AG08395 (cell line): ENCODE data around the gene HSF2BP.
"Not testable (repeated sequence)": the region's sequence is repeated elsewhere in the genome, so short reads cannot be mapped to it uniquely, and the experiment has no call there.

ENCODE experiments used
- DNase-seq: peaks from one replicate; pipeline ENCODE4 v3.0.0; 2012; ENCODE audit warnings: mixed read lengths, low spot score

Gene HSF2BP

DNA sequence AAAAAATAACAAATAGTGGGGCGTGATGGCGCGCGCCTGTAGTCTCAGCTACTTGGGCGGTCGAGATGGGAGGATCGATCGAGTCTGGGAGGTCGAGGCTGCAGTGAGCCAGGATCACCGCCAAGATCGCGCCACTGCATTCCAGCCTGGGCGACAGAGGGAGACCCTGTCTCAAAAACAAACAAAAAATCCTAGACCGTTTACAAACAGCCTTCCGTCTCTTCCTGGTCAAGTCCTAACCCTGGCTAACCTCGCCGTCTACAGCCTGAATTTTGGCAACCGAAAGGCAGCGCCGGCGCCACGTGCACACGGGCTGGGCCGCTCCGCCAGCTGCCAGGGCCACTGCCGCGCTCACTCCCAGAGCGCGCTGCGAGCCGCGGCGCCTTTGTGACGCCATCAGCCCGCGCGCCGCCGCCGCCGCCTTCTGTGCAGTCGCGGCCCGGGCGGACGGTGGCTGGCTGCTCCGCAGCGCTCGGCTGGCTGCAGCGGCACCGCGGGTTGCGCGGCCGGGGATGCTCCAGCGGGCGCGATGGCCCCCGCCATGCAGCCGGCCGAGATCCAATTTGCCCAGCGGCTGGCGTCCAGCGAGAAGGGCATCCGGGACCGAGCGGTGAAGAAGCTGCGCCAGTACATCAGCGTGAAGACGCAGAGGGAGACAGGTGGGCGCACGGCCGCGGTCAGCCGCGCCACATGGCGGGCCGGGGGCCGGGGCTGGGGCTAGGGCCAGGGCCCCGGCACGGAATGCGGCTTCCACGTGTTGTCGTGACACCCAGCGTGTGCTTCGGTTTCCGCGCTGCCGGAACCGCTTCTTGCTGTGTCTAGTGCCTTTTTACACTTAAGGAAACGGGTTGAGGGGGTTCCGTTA, at the start of gene HSF2BP, which contains the start of gene RRP1B:
HSF2BP (minus strand) TSS at position 353 of the 865 bp plus-strand sequence. CDS start 1,392 bp downstream, outside the sequence.
RRP1B (plus strand) TSS at position 425 of the 865 bp plus-strand sequence; CDS start at position 530, 105 bp downstream.
- DNase-seq: peak; percentile 92

DNA sequence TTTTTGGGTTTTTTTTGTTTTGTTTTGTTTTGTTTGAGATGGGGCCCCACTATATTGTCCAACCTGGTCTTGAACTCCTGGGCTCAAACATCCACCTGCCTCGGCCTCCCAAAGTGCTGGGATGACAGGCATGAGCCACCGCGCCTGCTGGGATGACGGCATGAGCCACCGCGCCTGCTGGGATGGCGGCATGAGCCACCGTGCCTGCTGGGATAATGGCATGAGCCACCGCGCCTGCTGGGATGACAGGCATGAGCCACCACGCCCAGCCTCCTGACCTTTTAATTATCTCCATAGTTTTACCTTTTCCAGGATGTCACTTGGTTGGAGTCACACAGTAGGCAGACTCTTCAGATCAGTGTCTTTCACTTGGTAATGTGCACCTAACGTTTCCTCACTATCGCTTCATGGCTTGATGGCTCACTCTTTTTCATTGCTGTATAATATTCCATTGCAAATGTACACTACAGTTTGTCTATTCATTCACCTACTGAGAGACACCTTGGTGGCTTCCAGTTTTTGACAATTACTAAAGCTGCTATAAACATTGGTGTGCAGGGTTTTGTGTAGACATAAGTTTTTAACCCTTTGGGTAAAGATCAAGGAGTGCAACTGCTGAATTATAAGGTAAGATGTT, 49.6 kb upstream of the HSF2BP start:
- no peak for DNase-seq

DNA sequence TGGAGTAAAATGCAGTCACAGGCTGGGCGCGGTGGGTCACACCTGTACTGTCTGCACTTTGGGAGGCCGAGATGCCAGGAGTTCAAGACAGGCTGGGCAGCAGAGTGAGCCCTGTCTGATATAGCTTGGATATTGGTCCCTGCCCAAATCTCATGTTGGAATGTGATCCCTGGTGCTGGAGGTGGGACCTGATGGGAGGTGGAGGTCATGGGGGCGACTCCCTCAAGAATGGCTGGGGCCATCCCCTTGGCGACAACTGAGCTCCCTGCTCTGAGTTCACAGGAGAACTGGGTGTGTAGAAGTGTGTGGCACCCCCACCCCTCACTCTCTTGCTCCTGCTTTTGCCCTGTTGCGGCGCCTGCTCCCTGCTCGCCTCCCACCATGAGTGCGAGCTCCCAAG, 48.2 kb upstream of the HSF2BP start:
- DNase-seq: no peak

DNA sequence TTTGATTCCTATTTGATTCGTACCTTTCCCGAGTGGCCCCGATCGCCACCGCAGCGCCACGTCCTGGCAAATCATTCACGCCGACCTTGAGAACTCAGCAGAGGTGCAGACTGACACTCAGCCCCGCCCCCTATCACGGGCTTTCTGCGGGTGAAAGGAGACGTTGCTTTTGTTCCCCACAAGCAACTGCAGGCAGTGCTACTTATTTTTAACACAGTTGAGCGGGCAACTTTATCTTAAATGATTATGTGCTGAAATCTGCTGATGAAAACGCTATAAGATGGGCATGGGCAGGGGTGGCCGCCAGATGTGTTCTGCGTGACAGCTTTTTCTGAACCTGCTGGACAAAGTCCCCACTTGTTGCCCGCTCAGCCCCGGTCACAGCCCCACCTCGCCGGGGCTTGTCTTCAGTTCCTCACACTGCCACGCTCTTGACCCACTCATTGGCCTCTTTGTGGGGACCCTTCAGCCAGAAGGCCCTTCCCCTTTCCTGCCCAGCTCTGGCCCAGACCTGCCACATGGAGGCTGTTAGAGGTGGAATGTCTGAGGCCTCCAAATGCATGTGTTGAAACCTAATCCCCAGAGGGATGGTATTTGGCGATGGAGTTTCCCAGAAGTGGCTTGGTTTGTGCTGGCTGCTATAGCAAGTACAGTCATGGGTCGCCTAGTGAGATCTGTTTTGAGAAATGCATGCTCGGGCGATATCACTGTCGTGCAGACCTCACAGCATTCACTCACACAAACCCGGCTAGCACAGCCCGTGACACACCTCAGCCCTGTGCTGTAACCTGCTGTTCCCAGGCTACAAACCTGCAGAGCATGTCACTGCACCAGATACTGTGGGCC, 44.0 kb upstream of the HSF2BP start:
- peak; percentile 64 for DNase-seq

DNA sequence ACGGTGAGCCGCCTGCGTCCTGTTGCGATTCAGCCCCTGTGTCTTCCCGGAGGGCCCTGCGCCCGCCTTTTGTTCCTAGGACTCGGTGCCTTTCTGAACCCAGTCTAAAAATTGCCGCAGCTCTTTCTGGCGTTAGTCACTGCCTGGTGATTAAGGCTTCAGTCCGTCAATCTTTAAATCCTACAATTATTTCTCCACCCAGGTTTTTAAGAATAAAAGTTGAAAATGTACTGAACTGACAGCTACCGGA, 43.4 kb upstream of the HSF2BP start:
- peak; percentile 42 for DNase-seq

DNA sequence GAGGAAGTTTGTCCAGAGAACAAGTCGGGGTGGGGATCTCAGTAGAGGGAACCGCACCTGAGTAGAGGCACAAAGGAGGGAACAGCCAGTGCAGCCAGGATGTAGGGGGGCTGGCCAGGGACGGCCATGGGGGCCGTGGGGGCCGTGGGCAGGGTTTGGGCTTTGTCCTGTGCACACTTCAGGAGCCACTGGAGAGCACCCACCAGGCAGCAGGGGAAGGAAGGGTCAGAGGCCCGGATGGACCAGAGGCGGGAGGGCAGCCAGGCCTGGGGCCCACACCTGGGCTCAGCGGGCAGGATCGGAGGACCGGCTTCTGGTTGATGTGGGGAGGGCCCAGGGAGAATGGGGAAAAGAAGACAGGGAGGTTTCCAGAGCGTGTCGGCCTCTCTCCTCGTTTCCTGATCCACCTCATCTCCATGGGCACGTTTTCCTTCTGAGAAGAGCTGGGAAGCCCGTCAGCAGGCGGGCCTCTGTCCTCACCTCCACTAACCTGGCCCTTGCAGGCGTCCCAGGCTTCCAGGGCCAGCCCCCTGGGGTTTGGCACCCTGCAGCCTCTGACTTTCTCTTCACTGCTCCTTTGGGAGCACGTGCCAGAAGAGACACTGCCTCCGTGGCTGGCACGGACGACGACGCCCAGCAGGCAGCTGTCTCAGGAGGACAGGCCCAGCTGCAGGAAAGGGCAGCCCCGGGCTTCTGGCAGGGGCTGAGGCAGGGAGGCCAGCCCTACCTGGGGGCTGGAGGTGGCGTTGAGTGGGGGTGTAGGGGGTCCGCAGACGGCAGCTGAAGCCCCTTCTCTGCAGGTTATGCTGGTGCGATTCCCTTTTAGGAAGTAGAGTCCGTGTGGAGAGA, 42.9 kb upstream of the HSF2BP start:
- no peak for DNase-seq

DNA sequence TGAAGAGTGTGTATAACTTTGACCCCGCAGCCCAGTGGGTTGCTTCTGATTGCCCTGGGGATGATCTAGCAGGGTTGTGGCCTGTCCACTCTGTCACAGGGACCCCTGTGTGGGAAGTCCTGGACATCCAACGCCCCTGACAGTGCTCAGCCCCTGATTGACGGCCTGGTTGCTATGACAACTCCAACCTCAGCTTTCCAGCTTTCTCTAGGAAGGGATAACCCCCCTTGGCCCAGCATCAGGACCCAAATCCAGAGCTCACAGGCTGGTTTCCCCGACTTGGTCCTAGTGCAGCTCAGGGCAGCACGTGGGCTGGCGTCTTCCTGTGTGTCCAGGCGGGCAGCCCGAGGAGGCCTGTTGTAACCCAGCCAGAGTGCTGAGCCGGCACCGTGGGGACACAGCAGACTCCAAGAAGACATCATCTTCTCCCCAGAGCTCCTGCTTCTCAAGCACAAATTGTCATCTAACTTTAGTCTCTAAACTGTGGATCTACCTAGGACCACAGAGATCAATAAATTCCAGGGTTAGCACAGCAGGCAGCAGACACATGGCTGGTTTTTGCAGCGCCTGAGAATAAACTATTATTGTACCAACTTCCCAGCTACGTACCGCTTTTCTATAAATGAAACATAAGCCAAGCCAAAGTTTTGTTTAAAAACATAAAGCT, 40.8 kb upstream of the HSF2BP start:
- DNase-seq: no peak

DNA sequence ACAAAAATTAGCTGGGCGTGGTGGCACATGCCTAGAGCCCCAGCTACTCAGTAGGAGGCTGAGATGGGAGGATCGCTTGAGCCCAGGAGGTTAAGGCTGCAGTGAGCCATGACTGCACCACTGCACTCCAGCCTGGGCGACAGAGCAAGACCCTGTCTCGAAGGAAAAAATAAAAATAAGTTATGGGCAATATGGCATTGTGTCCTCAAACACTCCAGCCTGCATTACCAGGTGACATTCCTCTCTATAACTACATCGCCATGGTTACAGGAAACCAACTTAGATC, 40.1 kb upstream of the HSF2BP start:
- not testable (repeated sequence) for DNase-seq

DNA sequence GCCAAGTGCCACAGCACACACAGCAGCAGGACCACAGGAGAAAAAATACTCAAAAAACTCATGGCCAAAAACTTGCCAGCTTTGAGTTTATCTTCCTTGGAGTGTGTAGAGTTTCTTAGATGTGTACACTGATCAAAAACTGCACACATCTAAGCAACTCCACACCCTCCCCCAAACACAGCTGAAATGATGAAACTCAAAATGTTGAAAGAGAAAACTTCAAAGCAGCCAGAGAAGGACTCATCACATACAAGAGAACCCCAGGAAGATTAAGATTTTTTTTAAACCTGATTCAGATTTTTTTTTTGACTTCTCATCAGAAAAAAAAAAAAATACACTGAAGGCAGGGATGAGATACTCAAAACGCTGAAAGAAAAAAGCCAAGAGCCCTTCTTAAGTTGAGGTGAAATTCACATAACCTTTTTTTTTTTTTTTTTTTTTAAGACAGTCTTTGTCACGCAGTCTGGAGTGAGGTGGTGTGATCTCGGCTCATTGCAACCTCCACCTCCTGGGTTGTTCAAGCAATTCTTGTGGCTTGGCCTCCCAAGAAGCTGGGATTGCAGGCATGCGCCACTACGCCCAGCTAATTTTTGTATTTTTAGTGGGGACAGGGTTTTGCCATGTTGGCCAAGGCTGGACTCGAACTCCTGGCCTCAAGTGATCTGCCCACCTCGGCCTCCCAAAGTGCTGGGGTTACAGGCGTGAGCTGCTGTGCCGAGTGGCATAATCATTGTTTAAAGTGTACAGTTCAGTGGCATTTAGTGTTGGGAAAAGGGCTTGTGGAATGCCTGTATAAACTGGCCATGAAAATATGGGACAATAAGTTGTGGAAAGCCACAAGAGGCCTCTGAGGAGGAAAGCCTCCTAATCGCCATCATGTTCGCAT, 38.7 kb upstream of the HSF2BP start:
- peak; percentile 42 for DNase-seq

DNA sequence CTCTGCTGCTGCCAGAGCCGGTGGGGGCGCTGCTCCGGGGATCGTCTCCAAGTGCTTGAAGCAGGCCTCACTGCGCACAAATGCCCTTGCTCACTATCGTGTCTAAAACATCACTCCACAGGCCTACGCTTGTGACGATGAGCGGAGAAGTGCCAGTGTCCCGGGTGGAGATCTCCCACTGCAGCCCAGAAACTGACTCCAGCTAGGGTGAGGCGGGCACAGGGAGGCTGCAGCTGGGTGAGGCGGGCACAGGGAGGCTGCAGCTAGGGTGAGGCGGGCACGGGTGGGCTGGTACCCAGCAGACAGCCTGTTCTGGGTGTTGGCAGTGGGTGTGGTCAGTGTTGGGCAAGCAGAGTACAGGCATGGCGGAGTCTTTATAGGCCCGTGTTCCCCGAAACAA, 36.9 kb upstream of the HSF2BP start:
- no peak for DNase-seq

DNA sequence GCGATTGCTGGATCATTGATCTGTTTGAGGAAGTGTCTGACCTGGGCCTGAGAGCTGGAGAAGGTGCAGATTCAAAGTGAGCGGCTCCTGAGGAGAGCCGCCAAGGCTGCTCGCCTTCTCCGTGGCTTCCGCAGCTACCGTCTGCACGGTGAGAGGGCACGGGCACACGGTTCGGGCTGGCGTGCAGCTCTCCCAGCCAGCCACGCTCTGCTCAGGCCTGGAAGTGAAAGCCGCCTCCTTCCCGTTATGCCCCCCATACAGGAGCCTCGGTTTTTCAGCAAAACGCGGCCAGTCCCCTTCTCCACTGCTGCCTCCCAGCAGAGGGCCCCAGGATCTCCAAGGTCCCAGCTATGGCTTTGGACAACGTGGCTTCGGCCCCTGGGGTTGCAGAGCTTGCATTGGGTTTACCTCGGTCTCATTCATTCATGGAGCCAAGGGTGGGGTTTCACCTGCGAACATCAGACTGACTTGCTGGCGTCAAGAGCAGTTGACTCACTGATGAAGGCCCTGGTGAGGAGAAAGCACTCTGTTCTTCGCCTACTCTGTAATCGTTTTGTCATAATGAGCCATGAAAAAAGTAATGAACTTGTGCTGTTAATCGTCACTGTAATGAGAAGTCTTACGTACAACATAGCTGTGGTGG, 35.3 kb upstream of the HSF2BP start:
- no peak for DNase-seq

DNA sequence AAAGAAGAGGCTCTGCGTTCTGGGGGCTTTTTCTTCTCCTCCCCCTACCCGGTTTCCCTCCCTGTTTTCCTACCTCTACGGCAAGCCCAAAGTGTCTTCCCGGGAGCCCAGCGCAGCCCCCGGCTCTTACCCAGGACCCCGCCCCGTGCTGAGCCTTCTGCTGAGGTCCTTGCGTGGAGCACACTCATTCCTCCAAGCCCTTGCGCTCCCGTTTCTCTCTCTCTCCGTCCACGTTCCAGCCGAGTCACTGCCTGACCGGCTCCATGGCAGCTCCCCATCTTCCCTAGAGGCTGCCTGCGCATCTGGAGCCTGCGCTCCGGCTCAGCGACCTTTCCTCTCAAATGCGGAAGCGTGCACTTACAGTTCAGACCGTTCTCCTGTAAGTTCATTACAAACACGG, 34.7 kb upstream of the HSF2BP start:
- DNase-seq: no peak

DNA sequence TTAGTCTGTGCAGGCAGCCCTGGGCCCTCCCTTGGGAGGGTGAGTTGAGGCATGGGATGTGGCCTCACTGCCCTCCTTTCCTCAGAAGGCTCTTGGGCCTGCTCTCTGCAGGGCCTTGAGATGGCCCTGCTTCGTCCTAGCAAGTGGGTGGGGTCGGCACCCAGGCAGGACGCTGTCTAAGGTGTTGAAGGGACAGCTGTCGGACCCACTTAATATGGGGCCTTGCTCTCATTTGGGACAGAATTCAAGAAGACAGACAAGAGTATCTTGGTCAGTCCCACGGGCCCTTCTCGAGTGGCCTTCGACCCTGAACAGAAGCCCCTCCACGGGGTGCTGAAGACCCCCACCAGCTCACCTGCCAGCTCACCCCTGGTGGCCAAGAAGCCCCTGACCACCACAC, 33.7 kb upstream of the HSF2BP start:
- no peak for DNase-seq

DNA sequence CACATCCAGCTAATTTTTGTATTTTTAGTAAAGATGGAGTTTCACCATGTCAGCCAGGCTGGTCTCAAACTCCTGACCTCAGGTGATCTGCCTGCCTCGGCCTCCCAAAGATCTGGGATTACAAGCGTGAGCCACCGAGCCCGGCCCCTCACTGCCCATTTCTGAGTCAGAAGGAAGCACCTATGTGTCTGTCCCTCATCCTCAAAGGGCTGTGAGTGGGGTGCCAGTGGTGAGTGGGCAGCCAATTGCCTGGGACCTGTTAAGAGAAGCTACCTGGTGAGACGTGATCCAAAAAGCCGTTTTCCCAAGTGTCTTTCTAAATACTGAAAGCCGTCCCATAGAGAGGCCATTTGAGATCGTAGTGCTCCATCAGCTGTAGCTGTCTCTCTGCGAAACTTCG, 32.5 kb upstream of the HSF2BP start:
- DNase-seq: no peak

DNA sequence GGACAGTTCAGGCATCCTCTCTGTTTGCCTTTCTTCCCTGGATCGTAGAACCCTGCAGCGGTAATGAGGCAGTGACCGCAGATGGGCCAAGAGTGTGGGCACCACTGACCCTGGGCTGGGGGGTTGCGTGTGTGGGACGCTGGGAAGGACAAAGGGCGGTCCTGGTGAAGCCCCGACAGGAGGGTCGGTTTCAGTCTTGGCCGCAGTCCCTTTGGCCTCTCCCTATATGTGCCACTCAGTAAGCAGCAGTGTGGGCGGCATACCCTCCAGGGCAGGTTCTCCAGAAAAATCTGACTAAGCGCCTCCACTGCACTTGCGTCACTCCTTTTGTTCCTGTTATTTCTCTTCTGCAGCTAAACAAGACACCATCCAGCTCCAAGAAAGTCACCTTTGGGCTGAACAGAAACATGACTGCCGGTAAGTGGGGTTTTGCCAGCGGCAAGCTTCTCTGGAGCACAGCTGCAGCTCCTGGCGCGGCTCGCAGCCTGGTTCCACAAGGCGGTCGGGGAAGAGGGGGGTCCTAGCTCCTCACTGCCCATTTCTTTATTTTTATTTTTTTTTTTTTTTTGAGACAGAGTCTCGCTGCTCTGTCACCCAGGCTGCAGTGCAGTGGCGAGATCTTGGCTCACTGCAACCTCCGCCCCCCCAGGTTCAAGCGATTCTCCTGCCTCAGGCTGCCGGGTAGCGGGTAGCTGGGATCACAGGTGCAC, 32.0 kb upstream of the HSF2BP start:
- DNase-seq: no peak

DNA sequence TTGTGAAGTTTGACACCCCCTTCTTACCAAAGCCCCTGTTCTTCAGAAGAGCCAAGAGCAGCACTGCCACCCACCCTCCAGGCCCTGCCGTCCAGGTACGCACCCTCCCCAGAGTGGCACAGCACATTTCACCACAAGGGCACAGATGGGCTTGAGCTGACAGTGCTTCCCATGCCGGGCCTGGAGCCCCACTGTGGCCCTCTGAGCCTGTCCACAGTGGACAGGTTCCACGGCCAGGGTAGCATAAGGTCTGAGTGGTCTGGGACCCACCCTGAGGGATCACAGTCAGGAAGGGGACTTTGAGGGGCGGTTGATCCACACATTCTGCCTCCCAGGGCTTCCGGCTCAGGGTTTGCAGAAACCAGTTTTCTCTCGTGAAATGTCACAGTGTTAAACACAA, 31.1 kb upstream of the HSF2BP start:
- DNase-seq: no peak

DNA sequence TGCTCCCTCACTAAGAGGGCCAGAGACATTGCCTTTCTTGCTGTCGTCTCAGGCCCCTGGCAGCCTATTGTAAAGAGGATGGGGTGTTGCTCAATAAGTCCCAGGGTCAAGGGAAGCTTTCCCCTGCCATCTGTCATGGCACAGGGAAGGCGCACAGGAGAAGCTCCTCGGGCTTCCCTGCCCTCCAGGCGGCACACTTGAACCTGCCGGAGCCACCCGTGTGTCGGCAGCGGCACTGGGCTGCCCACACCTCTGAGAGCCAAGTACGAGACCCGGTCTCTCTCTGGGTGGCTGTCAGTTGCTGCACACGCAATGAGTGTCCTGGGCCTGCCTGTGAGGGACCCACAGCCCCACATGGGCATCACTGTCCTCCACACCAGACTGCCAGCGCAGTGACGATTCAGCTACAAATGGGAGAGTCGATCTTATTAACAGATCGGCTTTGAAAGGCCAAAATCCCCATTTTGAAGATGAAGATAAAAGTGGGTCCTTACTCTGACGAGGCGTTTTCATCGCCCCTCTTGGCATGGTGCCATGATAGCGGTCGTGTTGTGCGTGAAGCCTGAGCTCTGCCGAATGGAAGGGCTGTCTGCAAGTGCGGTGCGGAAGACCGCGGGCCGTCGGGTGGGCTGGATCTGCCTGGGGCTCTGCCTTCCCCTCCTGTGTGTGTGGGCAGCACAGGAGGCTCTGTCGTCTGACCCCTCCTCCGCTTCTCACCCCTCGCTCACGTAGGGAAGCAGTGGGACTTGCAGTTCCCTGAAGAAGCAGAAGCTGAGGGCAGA, 30.5 kb upstream of the HSF2BP start:
- DNase-seq: no peak

DNA sequence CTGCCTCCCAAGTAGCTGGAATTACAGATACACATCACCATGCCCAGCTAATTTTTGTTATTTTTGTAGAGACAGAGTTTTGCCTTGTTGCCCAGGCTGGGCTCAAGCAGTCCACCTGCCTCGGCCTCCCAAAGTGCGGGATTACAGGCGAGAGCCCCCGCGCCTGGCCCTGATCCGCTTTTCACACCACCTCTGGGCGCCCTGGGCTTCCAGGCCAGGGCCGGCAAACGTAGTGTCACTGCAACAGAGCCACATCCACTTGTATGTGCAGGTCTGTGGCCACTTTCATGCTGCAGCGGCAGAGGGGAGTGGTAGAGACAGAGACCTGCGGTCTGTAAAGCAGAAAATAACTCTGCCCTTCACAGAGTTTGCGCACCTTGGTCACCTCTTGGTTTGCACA, 29.6 kb upstream of the HSF2BP start:
- no peak for DNase-seq
